Measurements from ENCODE around the gene TRMT1.

TRMT1 gene

GRCh38 chr19:13120031-13120430, 3.5 kb upstream of the TRMT1 start:
- TF ChIP-seq CEBPB (IDR thresholded peaks at IDR 0.05) (no peak), RAD21 (IDR thresholded peaks at IDR 0.05; ENCODE audit: low read depth) (no peak), MAX (IDR thresholded peaks at IDR 0.05) (no peak), REST (IDR thresholded peaks at IDR 0.05; ENCODE audit: low read depth) (no peak), EGR1 (IDR thresholded peaks at IDR 0.05) (no peak), TCF12 (IDR thresholded peaks at IDR 0.05; ENCODE audit: low read depth) (no peak), EP300 (IDR thresholded peaks at IDR 0.05; ENCODE audit: borderline replicate concordance) (no peak), FOXM1 (IDR thresholded peaks at IDR 0.05; ENCODE audit: borderline replicate concordance, low read depth) (no peak), USF1 (IDR thresholded peaks at IDR 0.05) (no peak), NFIC (IDR thresholded peaks at IDR 0.05) (no peak), YY1 (IDR thresholded peaks at IDR 0.05; ENCODE audit: low read depth) (no peak), ZBTB7A (IDR thresholded peaks at IDR 0.05; ENCODE audit: low read depth) (no peak)

GRCh38 chr19:13119627-13120026, 3.1 kb upstream of the TRMT1 start:
- TF ChIP-seq ZBTB7A (IDR thresholded peaks at IDR 0.05; ENCODE audit: low read depth) (no peak), TEAD4 (IDR thresholded peaks at IDR 0.05) (no peak), USF1 (IDR thresholded peaks at IDR 0.05) (no peak), TCF12 (IDR thresholded peaks at IDR 0.05; ENCODE audit: low read depth) (no peak), TAF1 (IDR thresholded peaks at IDR 0.05; ENCODE audit: low read depth) (no peak), REST (IDR thresholded peaks at IDR 0.05; ENCODE audit: low read depth) (no peak)

- TF ChIP-seq EGR1 (IDR thresholded peaks at IDR 0.05) (peak; percentile 95), ZBTB7A (IDR thresholded peaks at IDR 0.05; ENCODE audit: low read depth) (peak; percentile 59), RAD21 (IDR thresholded peaks at IDR 0.05; ENCODE audit: low read depth) (no peak), TEAD4 (IDR thresholded peaks at IDR 0.05) (0 out of 2 replicates have a peak, but pooled peaks have one; percentile 12), FOXM1 (IDR thresholded peaks at IDR 0.05; ENCODE audit: borderline replicate concordance, low read depth) (no peak)
Measured at GRCh38 chr19:13118424-13119193, 2.1 kb upstream of the TRMT1 start.

- TF ChIP-seq MAX (IDR thresholded peaks at IDR 0.05) (no peak), YY1 (IDR thresholded peaks at IDR 0.05; ENCODE audit: low read depth) (peak; percentile 90), CREB1 (IDR thresholded peaks at IDR 0.05; ENCODE audit: low read depth) (no peak), TAF1 (IDR thresholded peaks at IDR 0.05; ENCODE audit: low read depth) (peak; percentile 58; the same call in 1 of the 2 replicates), FOXM1 (IDR thresholded peaks at IDR 0.05; ENCODE audit: borderline replicate concordance, low read depth) (no peak), ZBTB7A (IDR thresholded peaks at IDR 0.05; ENCODE audit: low read depth) (no peak), RAD21 (IDR thresholded peaks at IDR 0.05; ENCODE audit: low read depth) (no peak)
Measured at GRCh38 chr19:13117772-13118423, 1.4 kb upstream of the TRMT1 start, which contains the start of gene NACC1. Gene NACC1 (plus strand): TSS chr19:13118264. CDS start chr19:13135208, 16,944 bp downstream.

GRCh38 chr19:13117176-13117771, 734 bp upstream of the TRMT1 start:
- TF ChIP-seq TAF1 (IDR thresholded peaks at IDR 0.05; ENCODE audit: low read depth) (0 out of 2 replicates have a peak, but pooled peaks have one; percentile 1), MAX (IDR thresholded peaks at IDR 0.05) (no peak)

GRCh38 chr19:13115936-13116281, 631 bp downstream of the TRMT1 start:
- TF ChIP-seq REST (IDR thresholded peaks at IDR 0.05; ENCODE audit: low read depth), result no peak
- no peak for TF ChIP-seq ZBTB7A (IDR thresholded peaks at IDR 0.05; ENCODE audit: low read depth)
- TF ChIP-seq RAD21 (IDR thresholded peaks at IDR 0.05; ENCODE audit: low read depth), result no peak
- no peak for TF ChIP-seq NFIC (IDR thresholded peaks at IDR 0.05)
- TF ChIP-seq YY1 (IDR thresholded peaks at IDR 0.05; ENCODE audit: low read depth), result no peak
- TF ChIP-seq CEBPB (IDR thresholded peaks at IDR 0.05), result no peak
- no peak for TF ChIP-seq USF1 (IDR thresholded peaks at IDR 0.05)
- TF ChIP-seq FOXM1 (IDR thresholded peaks at IDR 0.05; ENCODE audit: borderline replicate concordance, low read depth), result no peak
- TF ChIP-seq EP300 (IDR thresholded peaks at IDR 0.05; ENCODE audit: borderline replicate concordance), result no peak
- no peak for TF ChIP-seq EGR1 (IDR thresholded peaks at IDR 0.05)
- no peak for TF ChIP-seq TCF12 (IDR thresholded peaks at IDR 0.05; ENCODE audit: low read depth)
- no peak for TF ChIP-seq TEAD4 (IDR thresholded peaks at IDR 0.05)
- no peak for TF ChIP-seq MAX (IDR thresholded peaks at IDR 0.05)
- no peak for TF ChIP-seq TAF1 (IDR thresholded peaks at IDR 0.05; ENCODE audit: low read depth)
- no peak for TF ChIP-seq CREB1 (IDR thresholded peaks at IDR 0.05; ENCODE audit: low read depth)

Measured in Ishikawa (cell line).